ENCODE results near the gene CLCNKB.
A peak's percentile ranks its signal among the peaks of the same experiment; 100 is the strongest.
"Not testable (repeated sequence)": the region's sequence is repeated elsewhere in the genome, so short reads cannot be mapped to it uniquely, and the experiment has no call there.

CLCNKB gene

DNA sequence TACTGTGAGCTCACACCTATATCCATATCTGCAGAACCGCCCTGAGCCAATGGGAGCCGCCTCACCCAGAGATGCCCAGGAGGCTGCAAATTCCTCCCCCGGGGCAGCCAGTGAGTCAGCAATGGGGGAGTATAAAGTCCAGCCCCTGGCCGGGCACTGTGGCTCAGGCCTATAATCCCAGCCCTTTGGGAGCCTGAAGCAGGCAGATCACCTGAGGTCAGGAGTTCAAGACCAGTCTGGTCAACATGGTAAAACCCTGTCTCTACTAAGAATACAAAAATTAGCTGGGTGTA is 5.0 kb upstream of the CLCNKB start:
- in situ Hi-C loops (cut with MboI; ENCODE audit: low pct_unique_long_range_greater_than_20kb, low sequenced_read_pairs, unreplicated experiment): no loop called here

DNA sequence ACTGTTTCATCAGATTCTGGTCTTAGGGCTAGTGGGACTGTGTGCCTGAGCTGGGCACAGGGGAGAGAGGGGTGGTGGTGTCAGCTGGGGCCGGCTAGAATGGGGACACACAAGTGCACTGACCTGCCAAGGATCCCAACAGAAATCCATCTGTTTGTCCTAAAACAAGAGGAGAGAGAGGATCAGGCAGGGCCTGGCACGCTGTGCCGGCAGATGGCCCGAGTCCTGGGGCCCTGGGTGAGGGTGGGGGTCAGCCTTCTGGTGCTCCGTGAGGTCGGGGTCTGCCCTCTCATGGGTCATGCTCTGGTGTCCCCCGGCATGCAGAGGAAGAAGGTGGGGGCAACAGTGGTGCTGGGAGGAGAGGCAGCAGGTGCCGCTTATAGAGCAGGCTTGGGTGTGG is 3.7 kb upstream of the CLCNKB start:
- in situ Hi-C loops (cut with MboI; ENCODE audit: low pct_unique_long_range_greater_than_20kb, low sequenced_read_pairs, unreplicated experiment); DNase-seq (ENCODE audit: low spot score): not testable (repeated sequence)

More for the DNA sequence above, 5.0 kb upstream of the CLCNKB start:
- DNase-seq (ENCODE audit: low spot score): no peak
- no peak for TF ChIP-seq CTCF (IDR thresholded peaks at IDR 0.05; ENCODE audit: extremely low read depth, insufficient read depth, missing control alignments)

DNA sequence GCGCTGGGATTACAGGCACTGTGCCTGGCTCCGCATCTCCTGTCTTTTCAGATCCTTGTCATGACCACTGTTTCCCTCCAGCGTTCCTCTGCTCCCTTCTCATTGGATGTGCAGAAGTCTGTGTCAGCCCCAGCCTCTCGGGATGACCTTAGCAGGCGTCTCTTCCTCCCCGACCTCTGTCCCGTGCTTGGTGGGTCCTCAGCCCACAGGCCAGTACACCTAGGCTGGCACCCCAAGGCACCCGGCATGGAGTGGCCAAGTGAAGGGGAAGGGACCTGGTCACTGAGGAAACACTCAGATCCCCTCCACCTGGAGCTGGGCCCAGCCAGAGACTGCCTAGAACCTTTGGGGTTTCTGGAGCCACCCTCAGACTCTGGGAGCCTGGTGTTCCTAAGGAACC is 2.4 kb upstream of the CLCNKB start:
- TF ChIP-seq CTCF (IDR thresholded peaks at IDR 0.05; ENCODE audit: extremely low read depth, insufficient read depth, missing control alignments): no peak
- DNase-seq (ENCODE audit: low spot score): no peak
- in situ Hi-C loops (cut with MboI; ENCODE audit: low pct_unique_long_range_greater_than_20kb, low sequenced_read_pairs, unreplicated experiment): no loop called here

GRCh38 chr1:16042096-16042495 is 1.5 kb upstream of the CLCNKB start:
- DNase-seq (ENCODE audit: low spot score): no peak
- TF ChIP-seq CTCF (IDR thresholded peaks at IDR 0.05; ENCODE audit: extremely low read depth, insufficient read depth, missing control alignments): peak; percentile 3
- in situ Hi-C loops (cut with MboI; ENCODE audit: low pct_unique_long_range_greater_than_20kb, low sequenced_read_pairs, unreplicated experiment): no loop called here

DNA sequence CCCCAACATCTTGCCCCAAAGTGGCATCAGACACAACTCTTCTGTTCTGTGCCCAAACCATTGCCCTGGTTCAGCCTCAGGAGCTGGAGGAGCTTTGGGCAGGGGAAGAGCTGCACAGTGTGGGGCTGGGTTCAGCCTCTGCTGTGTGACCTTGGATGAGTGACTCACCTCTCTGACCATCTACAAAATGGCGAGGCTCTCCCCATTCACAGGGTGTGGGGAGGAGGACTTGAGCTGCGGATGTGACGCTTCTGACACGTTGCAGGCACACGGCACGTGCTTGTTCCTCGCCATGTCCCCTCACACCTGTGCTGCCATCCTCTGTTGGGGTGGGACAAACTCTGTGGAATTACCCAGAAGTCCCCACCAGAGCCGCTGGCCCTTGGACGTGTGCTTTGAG is 928 bp upstream of the CLCNKB start:
- DNase-seq (ENCODE audit: low spot score); in situ Hi-C loops (cut with MboI; ENCODE audit: low pct_unique_long_range_greater_than_20kb, low sequenced_read_pairs, unreplicated experiment): not testable (repeated sequence)

DNA sequence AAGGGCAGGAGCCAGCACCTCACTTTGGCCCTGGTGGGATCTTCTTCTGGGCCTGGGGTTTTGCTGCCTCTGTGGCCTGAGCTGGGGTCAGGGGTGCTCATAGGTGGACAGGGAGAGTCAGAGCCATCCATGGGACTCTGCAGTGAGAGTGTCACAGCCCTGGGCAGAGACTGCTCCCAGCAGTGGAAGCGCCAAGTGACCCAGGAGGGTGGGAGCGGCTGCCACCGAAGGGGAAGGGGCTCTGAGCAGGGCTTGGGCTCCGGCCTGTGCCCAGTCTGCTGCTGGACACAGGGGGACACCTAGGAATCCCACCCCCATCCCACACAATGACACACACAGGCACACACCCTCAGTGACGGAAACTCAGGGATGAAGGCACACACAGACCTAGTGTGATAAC is 368 bp downstream of the CLCNKB start:
- TF ChIP-seq CTCF (IDR thresholded peaks at IDR 0.05; ENCODE audit: extremely low read depth, insufficient read depth, missing control alignments): no peak
- in situ Hi-C loops (cut with MboI; ENCODE audit: low pct_unique_long_range_greater_than_20kb, low sequenced_read_pairs, unreplicated experiment): no loop called here
- DNase-seq (ENCODE audit: low spot score): no peak

DNA sequence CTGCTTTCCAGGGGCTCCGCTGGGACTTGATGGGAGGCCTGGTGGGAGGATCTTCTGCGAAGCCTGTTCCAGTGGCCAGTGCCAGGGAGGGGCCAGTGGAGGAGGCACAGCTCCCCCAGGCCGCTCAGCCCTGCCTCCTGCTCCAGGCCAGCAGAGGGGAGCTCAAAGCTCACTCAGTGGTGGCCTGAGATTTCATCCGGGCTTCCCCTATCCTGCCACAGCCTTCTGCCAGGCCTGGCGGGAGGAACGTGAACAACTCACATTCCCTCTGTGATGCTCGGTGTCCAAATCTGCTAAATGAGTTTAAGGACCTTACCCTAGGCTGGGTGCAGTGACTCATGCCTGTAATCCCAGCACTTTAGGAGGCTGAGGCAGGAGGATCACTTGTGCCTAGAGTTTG is 3.3 kb downstream of the CLCNKB start:
- in situ Hi-C loops (cut with MboI; ENCODE audit: low pct_unique_long_range_greater_than_20kb, low sequenced_read_pairs, unreplicated experiment): no loop called here
- no peak for TF ChIP-seq CTCF (IDR thresholded peaks at IDR 0.05; ENCODE audit: extremely low read depth, insufficient read depth, missing control alignments)
- DNase-seq (ENCODE audit: low spot score): no peak

DNA sequence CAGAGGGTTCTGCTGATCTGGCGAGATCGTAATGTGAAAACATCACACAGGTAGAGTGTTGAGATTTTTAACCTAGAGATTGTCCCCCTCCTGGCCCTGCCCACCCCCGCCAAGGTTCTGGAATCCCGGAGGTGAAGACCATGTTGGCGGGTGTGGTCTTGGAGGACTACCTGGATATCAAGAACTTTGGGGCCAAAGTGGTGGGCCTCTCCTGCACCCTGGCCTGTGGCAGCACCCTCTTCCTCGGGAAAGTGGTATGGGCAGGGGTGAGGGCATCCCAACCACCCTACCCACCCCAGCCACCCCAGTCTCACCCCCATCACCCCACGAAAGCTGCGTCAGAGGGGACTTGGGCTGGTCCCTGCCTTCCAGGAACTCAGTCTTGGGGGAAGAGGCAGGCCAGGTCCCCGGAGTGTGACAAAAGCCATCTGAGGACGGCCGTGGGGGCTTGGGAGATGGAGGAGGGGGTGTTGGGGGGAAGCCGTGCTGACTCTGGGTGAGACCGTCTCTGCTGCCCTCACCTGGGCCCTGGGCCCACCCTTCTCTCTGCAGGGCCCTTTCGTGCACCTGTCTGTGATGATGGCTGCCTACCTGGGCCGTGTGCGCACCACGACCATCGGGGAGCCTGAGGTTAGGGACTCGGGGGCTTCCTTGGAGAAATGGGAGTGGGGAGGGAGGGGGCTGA is 4.4 kb downstream of the CLCNKB start:
- no peak for TF ChIP-seq CTCF (IDR thresholded peaks at IDR 0.05; ENCODE audit: extremely low read depth, insufficient read depth, missing control alignments)
- in situ Hi-C loops (cut with MboI; ENCODE audit: low pct_unique_long_range_greater_than_20kb, low sequenced_read_pairs, unreplicated experiment): no loop called here
- no peak for DNase-seq (ENCODE audit: low spot score)

All from GM13977 (cell line).